ENCODE measurements around the gene SNX33.
"Not testable (repeated sequence)": the region's sequence is repeated elsewhere in the genome, so short reads cannot be mapped to it uniquely, and the experiment has no call there.

Gene SNX33, protein sequence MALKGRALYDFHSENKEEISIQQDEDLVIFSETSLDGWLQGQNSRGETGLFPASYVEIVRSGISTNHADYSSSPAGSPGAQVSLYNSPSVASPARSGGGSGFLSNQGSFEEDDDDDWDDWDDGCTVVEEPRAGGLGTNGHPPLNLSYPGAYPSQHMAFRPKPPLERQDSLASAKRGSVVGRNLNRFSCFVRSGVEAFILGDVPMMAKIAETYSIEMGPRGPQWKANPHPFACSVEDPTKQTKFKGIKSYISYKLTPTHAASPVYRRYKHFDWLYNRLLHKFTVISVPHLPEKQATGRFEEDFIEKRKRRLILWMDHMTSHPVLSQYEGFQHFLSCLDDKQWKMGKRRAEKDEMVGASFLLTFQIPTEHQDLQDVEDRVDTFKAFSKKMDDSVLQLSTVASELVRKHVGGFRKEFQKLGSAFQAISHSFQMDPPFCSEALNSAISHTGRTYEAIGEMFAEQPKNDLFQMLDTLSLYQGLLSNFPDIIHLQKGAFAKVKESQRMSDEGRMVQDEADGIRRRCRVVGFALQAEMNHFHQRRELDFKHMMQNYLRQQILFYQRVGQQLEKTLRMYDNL

DNA sequence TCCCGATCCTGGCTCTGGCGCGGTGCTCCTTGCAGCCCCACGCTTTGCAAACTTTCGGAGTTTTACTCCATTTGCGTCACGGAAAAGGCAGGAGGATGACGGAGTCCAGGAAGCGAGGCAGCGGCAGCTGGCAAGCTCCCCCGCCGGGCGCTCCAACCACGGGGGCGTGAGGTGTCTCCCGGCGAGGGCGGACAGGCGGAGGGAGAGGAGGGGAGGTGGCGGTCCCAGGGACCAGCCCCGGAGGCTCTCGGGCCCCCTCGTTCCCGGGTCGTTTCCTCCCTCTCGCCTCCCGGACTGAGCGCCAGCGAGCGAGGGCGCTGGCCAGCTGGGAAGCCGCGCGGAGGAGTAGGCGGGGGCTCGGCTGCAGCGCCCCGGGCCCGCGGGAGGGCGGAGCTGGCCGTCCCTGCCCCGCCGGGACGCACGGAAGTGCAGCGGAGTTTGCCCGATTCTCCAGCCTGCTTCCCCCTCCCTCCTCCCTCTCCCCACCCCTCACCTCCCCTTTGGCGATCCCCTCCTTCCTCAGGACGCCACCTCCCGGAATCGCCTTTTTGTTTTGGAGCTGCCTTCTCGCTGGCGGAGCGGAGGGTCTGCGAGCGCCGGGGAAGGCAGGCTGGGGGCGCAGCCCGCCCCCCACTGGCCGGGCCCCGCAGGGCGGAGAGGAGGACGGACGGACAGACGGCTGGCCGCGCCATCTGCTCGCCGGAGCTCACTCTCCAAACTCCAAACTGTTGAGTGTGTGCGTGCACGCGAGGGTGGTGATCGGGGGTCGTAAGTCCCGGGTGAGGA, at the start of gene SNX33:
Gene SNX33 (plus strand): TSS at position 543 of the 786 bp plus-strand sequence. CDS start 1,191 bp downstream, outside the sequence.
- DNase-seq (ENCODE audit: low spot score), result peak; percentile 61

DNA sequence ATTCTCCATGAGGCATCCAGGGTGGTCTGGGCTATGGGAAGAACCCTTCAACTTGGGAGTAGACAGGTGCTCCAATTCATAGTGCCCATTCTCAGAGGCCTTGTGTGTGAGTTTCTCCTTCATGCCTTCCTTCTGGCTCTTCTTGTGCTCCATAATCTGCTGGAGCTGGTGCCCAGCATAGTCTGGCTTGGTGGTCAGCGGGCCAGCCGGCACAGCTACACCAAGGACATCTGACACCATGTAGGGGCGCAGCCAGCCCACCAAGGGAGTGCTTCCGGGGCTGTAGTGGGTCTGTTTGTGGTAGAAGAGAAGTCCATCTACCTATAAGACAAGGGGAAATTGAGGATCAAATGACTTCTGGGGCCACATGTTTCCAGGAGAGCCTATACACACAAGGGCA, 49.4 kb upstream of the SNX33 start:
- no peak for DNase-seq (ENCODE audit: low spot score)

DNA sequence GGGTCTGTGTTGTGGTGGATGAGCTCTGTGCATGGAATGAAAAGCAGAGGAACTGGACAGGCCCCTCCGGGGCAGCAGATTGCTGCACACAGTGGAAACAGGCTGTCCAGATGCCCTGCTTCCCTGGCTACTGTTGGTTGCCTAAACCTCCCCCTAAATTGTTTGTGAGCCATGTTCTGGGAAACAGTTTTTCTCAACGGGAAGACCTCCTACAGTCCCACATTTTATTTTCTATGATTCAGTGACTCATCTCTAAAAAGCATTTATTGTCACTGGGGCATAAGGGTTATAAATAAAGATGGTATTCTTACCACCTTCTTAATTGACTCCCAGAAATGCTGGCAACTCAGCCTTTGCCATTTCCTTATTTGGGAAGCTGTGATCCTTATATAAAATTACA, 48.3 kb upstream of the SNX33 start:
- DNase-seq (ENCODE audit: low spot score), result no peak

DNA sequence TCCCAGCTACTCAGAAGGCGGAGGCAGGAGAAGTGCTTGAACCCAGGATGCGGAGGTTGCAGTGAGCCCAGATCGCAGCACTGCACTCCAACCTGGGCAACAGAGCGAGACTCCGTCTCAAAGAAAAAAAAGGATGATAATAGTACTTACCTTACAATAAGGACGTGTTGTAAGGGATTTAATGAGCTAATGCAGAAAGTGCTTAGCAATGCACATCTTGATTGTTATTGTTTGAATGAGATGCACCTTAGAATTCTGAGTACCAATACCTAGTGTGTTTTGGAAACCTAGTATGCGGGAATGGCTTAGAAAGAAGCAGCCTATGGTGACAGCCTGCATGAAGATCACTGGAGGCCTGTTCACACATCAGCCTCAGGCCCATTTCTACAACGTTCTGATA, 41.7 kb upstream of the SNX33 start:
- DNase-seq (ENCODE audit: low spot score), result no peak

DNA sequence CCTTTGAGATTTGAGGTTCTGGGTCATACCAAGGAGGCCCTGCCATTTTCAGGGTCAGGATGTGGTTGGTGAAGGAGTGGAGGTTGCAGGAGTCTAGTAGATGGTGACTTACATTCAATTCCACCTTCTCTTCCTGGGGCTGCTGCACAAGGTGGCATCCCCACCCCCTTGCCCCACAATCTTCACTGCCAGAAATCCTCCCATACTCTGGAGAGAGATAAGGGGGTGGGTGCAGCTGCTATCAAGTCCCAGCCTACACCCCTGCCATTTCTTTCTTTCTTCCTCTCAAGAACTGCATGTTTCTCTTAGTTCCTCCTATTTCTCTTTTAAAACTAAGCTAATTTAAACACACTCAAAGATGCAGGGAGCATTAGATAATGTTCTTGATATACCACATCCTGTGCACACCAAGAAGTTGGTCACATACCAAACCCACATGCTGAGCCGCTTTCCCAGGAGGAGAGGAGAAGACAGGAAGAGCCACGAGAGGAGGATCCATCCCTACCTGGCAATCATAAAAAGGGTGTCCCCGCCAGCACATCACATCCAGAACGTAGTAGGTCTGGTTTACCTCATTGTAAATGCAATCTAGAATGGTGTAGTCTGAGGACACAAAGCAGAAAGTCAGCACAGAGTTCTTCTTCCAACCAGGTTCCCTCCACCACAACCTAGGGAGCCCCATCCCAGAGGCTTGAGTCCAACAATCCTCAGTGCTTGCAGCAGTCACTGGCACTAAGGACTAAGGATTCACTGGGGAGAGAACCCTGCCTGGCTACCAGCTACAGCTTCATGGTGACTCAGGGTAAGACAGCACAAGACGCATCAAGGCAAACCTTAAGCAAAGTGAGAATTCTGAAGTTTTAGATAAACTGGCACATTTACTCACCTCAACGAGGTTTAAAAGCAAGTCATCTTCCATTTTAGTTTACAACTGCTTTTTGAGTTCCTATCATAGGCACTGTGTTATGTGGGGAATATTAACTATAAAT, 40.7 kb upstream of the SNX33 start:
- no peak for DNase-seq (ENCODE audit: low spot score)

DNA sequence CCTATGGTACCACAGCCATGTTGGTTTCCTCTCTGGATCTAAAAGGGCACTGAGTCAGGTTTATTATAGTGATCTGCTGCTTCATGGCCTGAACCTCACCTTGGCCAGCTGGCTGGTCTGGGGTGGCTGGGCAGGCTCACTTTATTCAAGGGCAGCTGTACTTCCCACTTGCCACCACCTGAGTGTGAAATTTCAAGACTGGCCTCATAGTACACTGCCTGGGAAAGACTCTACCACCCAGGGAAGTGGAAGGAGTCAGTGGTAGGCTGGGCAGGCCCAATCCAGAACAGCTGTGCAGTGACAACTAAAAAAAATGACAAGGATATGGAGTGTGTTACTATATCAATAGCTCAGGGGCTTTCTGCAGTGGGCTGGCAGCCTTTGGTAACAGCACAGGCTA, 30.9 kb upstream of the SNX33 start:
- no peak for DNase-seq (ENCODE audit: low spot score)

DNA sequence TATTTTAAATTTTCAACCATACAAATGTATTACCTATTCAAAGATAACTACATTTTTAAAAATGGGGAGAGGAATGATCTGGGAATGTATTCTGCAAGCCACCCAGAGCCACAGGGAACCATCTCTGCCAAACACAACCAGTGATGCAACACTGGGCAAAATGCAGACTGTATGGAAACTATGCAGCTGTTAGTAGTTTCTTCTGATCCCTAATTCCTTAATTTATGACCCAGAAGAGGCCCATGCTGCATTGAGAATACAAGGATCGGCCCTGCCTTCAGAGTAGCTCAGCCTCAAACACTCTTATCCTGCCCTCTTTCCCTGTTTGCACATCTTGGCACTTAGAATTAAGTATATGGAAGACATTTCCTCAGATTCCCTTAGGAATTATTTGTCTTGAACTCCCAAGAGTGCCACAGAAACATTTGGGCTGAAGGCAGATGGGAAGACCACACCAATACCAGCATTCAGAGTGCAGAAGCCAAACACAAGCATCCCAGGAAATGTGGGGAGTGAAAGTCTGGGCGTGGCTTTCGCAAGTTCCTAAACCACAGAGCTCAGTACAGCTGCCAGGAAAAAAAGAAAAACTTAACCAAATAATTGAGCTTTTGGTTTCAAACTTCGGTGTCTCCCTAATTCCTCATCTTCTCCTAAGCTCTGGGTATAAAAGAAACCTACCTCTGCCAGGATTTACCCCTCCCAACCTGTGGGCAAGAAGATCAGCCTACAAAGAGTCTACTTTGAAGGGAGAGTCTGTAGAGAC, 27.5 kb upstream of the SNX33 start:
- DNase-seq (ENCODE audit: low spot score), result no peak

DNA sequence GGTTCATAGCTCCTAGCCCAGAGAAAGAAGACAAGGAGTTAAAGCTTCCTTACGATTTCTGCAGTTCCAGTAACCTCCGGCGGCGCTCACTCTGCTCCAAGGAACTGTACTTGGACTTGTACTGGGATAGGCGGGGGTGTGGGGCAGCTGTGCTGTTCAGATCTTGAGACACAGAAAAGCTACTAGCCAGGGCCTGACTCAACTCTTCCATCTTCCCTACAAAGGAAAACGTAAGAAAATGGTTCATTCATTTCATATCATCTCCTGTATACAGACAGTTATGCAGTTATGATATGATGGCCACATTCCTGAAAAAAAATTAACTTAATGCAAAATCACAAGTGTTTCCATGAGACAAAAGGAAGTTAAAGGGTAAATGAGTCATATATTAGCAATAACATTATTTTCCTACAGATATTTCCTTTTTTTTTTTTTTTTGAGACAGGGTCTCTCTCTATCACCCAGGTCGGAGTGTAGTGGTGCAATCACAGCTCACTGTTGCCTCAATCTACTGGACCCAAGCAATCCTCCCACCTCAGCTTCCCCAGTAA, 26.8 kb upstream of the SNX33 start:
- no peak for DNase-seq (ENCODE audit: low spot score)

DNA sequence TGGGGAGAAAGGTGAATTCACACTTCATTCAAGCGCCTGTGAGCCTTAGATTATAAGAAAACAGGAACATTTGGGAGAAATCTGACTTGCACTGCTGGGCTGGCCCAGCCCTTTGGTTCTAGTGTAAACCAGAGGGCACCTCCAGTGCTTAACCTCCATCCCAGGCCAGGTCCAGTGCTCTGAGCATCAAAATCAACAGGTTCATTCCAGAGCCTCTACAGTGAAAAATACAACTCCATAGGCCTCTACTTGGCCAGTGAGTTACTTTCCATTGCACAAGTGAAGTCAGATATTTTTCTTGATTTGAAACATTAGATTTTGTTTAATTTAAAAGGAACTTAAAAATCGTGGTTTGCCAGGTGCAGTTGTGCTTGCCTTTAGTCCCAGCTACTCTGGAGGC, 25.2 kb upstream of the SNX33 start:
- no peak for DNase-seq (ENCODE audit: low spot score)

DNA sequence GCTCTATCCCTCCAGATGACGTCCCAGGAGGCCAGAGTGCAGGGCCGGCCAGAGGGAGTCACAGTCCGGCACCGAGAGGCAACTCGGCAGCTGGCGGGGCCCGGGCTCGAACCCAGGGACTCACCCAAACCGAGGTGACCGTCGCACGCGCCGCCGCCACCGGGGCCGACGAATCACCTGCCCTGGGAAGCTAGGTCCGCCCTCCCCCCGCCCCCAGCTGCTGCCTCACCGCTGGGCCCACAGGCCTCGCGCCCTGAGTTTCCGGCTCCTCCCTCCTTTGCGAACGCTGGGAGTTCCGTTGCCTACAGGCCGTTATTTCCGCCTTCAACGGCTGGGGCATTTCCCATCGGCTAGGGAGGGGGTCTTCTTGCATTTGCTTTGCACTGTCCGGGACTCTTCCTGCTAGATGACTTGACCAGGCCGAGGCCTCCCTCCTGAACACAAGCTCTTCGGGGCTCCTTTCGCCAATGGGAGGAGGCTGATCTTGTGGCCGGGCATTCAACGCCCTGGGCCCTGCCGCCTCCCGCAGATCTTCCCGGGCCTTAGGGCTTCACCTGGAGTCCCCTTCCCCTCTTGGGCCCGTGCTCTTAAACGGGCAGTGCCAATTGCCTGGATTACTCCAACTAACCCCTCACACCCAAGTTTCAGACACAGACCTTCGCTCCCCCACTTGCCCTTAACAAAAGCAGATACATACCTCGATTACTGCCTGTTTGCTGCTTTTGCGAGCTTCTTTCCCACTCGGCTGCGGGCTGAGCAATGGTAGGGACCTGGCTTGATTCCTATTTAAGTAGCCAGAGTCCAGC, 22.0 kb upstream of the SNX33 start, which contains the start of gene SNUPN:
Gene SNUPN (minus strand): TSS at position 184 of the 806 bp plus-strand sequence. CDS start 4,674 bp downstream, outside the sequence.
- peak; percentile 97 for DNase-seq (ENCODE audit: low spot score)

DNA sequence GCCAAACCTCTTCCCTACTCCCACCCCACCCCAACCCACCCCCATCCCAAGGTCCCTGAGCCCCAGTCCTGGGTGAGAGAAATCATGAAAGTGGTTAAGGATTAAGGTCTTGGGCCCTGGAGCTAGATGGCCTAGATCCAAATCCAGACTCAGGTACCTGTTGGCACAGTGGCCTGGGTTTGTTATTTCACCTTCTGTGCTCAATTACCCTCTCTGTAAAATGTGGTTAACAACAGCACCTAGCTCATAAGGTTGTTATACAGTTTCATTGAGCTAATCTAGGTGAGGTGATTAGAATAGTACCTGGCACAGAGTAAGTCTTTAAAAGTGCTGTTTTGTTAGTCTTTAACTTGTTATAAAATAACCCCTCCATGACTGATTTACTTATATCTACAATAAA, 15.8 kb upstream of the SNX33 start:
- DNase-seq (ENCODE audit: low spot score), result no peak

DNA sequence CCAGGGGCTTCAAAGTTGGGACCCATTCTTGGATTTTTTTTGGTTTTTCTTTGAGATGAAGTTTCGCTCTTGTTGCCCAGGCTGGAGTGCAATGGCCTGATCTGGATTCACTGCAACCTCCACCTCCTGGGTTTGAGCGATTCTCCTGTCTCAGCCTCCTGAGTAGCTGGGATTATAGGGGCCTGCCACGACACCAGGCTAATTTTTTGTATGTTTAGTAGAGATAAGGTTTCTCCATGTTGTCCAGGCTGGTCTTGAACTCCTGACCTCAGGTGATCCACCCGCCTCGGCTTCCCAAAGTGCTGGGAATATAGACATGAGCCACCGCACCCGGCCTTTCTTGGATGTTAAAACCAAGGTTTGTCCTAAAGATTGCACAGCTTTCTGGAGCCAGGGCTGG, 13.8 kb upstream of the SNX33 start:
- not testable (repeated sequence) for DNase-seq (ENCODE audit: low spot score)

DNA sequence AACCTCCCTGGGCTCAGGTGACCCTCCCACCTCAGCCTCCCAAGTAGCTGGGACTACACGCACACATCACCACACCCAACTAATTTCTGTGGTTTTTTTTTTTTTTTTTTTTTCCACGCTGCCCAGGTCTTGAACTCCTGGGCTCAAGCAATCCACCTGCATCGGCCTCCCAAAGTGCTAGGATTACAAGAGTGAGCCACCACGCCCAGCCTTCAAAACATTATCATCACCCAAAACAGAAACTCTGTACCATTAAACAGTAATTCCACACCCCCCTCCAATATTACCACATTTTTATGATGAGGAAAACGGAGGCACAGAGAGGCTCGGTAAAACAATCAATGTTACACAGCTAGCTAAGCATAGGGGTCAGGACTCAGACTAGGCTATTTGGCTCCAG, 11.7 kb upstream of the SNX33 start:
- no peak for DNase-seq (ENCODE audit: low spot score)

DNA sequence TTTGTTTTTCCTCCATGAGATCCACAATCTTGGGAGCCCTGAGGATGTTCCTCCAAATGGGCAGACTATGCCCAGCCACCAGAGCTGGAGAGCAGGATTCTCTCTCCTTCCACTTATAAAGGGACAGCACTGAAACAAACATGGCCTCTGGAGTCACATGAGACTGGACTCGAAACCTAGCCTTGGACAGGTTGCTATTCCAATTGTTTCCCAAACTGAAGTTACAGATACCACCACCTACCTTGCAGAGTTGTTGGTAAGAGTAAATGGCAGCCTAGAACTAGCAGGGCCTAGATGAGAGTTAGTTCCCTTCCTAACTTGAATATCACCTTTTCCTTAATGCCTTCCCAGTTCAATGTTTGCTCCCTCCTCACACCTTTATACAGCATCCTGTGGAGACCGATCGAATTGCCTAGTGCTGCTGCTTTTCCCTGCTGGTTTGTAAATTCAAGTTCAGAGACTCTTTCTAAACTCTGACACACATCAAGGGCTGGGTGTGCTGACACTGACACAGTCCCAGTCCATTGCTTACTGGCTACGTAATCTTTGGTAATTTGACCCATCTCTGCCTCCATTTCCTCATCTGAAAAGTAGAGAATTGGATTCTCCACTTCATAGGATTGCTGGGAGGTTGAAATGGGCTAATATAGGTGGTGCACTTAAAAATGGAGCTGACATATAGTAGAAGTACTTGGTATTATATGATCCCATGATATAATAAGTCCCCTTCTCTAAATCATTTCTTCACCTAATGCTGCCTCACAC, 10.3 kb upstream of the SNX33 start:
- DNase-seq (ENCODE audit: low spot score), result no peak

DNA sequence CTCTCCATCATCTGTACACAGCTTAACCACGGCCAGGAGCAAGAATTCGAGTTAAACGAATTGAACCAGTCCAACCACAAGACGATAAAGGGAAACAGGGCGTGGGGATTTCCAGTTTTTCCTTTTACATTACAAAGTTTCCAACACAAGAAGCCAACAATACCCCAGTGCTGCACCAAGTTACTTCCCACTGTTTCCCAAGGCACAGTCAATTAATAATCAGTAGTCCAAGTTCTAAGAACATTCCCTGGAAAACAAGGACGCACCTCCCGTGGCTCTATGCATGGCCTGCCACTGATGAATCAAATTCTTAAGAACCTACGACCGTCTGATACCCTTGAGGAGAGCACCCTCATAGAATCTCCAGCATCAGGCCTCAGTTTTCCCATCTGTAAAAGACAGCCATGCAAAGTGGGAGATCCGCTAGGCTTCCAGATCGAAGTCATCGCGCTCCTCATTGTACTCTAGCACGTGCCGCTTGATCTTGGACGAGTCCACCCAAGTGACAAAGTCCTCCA, 8.5 kb upstream of the SNX33 start:
- no peak for DNase-seq (ENCODE audit: low spot score)

DNA sequence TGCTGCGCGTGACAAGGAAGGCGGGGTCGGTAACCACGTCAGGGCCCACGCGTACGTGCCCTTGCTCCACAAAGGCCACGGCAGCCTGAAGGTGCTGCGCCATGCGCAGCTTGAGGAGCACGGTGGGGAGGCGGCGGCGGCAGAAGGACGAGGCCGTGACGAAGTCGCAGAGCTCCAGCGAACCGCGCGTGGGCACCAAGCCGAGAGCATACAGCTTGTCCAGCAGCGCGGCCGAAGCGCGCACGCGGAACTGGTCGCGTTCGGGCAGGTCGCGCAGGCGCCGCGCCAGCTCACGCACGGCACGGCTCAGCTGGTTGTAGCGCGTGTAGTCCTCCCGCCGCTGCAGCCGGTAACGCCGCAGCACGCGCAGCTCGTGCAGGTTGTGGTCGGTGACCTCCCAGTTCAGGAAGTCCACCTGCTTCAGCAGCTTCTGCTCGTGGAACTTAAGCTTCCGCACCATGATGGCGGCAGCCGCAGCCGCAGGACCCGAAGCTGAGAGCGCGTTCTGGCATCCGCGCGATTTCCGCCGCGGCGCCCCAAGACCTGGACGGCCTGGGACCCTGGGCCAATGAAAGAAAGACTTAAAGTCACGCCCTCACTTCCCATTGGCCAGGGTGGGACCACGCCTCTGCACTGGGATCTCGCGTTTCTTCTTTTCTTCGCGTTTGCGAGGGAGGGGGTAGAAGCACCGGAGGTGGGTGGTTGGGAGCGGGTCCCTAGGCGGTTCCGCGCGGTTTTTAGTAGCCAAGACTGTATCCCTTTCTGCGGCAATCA, 7.8 kb upstream of the SNX33 start, which contains the start of gene IMP3:
Gene IMP3 (minus strand): TSS at position 516 of the 774 bp plus-strand sequence. CDS start 56 bp downstream, at position 460.
- peak; percentile 99 for DNase-seq (ENCODE audit: low spot score)

DNA sequence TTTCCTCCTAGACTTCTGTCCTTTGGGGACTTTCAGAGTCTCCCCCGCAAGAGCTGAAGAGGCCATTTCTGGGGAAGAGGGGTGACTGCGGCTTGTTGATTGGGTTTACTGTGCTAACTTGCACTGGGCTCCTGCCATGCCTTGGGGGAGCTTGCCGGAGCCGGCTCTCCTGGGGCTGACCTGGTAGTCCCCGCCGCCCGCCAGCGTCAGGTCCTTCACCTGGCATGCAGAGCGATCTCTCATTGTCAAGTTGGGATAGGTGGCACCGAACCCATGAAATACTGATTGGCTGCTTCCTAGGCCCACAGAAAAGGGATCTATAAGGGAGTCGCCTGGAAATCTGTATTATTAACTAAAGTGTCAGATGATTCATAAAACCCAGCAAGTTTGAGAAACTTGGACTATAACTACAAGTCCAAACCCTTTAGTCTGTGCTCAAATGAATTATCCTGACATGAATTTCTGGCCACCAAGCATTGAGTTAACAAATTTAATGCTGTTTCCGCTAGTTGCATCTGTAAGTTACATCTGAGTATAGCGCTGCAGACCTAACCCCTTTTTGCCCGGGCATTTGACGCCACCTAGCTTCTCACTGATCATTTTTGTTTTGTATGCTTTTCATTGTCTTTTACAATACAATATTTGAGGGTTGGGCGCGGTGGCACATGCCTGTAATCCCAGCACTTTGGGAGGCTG, 7.1 kb upstream of the SNX33 start:
- peak; percentile 51 for DNase-seq (ENCODE audit: low spot score)
